Head of caudate nucleus (tissue), 42 donors: ENCODE results near the gene SRL.
"Not testable (repeated sequence)": the region's sequence is repeated elsewhere in the genome, so short reads cannot be mapped to it uniquely, and the experiment has no call there.

Experiments used
- DNase-seq, 42 donors: peaks; one replicate each; pipeline versions ENCODE4 v3.0.0 to v3.0.0-alpha.2; 2020 to 2021; ENCODE audit warnings: mixed read lengths in 7 of 42
- intact Hi-C: fragments of 100-400 bp; cut with DNase I; formaldehyde crosslinking; loops from one replicate; pipeline ENCODE4 v1.15.0; 2022

The SRL gene

DNA sequence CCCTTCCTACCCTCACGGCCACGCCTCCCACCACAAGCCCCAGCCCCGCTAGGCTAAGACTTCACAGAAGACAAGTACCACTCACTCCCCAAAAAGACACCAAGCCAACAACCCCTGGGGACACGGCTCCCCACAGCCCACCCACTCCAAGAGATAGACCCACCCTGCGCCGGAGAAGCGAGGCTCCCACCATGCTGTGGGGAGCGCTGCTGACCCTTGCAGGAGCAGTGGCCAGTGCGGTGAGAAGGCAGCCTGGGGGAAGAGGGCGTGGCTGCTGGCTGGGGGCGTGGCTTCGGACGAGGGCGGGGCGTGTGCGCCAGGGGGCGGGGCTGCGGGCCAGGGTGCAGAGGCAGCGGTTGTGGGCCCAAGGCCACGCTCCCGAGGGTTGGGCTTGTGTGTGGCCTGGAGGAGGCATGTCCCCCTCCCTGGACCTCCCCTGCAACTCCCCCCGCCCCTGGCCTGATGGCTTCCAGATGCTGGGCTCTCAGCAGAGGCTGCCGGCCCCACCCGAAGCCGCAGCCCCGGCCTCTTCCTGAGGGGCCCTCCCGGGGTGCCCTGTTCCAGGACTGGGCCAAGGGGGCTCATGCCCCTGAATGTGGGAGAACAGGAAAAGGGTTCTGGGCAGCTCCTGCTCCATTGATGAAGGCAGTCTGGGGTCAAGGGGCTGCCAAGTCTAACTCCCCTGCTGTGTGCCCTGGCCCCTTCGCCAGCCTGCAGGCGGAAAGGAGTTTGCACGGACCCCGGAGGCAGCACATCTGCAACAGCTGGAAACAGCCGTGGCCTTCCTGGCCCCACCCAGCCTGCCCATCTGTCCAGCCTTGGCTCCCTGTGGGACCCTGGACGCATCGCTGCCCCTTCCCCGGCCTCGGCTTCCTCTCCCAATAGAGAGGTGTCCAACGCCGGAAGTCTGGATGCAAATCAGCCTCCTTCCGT lies 21.9 kb upstream of the SRL start:
- intact Hi-C loops = no loop called here
- no peak for DNase-seq

DNA sequence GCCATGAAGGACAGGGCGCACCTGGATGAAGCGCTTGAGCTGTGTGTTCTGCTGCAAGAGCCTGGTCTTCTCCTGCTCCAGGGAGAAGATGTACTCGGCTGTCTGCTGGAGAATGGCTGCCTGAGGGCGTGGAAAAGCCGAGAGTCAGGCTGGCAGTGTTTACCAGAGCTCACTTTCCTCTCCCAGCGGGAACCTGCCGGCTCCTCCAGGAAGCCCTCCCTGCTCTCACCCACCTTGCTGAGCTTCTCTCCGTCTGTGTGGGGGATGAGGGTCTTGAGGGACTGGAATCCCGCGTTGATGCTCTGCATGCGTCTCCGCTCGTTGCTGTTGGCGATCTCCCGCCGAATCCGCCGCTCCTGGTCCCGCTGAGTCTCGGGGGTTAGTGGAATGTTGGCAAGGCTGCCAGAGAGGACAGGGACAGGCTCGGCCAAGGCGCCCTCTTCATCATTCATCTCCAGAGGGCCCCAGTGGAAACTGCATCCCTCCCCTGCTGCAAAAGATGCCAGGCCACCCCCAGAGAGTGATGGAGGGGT lies 20.5 kb upstream of the SRL start:
- intact Hi-C loops = no loop called here
- DNase-seq = no peak

DNA sequence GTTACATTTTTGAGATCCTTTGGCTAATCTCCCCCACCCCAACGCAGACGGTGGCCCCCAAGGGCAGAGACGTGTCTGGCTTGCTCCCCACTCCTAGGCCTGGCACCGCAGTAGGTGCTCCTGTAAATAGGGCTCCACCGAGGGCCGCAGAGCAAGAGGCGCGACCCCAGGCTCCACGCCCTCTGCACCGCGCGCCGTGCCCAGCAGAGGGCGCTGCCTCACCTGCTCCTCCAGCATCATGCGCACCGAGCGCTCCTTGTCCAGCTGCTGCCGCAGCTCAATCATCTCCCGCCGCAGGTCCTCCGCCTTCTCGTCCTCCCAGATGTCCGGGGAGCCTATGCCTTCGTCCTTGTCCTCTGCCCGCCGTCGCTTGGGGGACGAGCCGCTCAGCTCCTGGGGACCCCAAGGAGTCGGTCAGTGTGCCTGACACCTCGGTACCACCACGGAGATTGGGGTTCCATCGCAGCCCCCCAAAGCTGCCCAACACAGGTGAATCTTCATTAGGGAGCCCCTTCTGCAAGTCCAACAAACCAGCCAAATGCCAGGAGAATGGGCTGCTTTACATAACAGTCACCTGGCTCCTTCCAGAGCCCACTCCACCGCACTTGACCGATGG lies 19.8 kb upstream of the SRL start:
- DNase-seq = peak in 2 of 42 donors; percentile 19 to 44
- intact Hi-C loops = no loop called here

DNA sequence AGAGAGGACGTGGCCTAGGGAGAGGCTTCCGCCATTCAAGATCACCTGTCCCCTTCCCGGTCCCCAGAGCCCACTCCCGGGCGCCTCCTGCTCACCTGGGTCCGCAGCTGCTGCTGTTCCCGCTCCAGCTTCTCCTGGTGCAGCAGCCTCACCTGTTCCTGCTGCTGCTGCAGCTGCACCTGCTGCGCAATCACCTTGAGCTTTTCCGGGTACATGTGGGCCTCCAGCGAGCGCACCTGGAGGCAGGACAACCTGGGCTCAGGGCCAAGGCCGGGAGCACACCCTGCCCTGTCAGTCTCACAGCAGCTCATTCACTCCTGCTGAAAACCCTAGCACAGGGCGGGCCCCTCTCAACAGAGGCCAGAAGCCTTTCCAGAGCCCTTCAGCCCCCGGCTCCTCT lies 18.5 kb upstream of the SRL start:
- intact Hi-C loops = no loop called here
- no peak for DNase-seq

DNA sequence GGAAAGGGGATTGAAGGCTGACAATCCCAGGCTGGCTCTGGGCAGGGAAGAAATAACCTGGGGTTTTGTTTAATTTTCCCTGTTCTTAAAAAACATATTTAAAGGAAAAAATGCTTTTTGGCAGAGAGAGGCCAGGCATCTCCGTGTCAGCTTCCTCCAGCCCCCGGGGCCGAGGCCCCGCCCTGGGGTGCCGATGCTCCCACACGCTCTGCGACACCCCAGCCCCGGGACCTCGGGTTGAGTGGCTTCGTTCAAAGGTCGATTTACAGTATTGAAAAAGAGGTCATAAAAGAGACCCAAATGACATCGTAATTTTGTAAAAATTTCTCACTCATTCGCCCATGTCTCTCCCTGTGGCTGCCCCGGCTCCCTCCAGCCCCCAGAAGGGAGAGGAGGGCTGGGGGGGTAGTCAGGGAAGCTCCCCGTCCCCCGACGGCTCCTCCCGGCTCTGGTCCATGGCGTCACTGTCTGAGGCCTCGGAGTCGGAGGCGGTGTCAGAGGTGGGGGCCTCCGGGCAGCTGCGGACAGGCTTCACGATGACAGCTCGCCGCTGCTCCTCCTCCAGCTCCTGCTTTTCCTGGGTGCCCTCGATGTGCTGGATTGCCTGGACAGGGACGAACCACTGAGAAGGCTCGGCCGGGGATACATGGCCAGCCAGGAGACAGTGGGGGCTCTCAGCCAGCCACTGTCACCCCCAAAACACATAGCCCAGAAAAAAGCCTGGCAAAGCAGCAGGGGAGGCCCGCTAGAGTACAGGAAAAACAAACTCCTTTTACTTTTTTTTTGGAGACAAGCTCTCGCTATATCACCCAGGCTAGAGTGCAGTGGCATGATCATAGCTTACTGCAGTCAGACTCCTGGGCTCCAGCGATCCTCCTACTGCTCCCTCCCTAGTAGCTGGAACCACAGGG lies 16.0 kb upstream of the SRL start:
- intact Hi-C loops = loop anchor here (10.0 kb wide), 1 partner anchor 73 kb away; no protein-coding TSS in a partner anchor
- no peak for DNase-seq

DNA sequence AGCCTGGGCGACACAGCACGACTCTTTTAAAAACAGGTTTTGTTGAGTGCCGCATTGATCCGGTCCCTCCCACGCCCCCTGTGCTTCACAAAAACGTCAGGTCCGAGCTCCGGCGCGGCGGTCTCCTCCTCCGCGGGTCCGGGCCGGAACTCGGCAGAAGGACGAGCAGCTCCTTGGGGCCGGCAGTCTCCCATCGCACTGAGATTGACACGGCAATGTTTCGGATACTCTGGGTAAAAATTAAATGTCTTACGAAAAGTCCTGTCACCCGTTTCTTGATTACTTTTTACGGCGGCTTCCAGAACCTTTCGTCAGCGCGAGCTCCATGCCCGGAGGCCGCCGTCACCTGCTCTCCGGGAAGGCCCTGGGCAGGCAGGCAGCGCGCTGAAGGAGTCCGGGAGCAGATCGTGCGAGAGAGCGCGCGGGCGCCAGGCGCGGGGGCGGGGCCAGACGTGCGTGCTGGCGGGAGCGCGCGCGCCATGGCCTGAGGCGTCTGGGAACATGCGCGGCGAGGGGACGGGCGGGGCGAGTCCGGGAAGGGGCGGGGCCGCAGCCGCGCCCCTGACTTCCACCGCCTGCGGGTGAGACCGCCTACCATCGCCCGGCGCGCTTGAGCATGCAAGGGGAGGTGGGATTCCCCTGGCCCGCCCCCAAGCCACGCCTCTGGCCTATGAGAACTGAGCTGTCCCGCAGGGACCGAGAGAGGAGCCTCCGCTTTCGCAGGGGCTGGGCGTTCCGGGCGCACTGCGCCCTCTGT lies 11.7 kb upstream of the SRL start:
- peak; percentile 95 to 100 (median 98) for DNase-seq
- intact Hi-C loops = loop anchor here (5.0 to 10.0 kb wide), 2 partner anchors 69 to 136 kb away; partner anchors contain the start of gene ADCY9

DNA sequence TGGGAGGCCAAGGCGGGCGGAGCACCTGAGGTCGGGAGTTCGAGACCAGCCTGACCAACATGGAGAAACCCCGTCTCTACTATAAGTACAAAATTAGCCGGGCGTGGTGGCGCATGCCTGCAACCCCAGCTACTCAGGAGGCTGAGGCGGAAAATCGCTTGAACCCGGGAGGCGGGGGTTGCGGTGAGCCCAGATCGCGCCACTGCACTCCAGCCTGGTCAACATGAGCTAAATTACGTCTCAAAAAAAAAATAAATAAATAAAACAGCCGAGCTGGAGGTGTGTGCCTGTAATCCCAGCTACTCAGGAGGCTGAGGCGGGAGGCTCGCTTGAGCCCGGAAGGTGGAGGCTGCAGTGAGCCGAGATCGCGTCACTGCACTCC lies 11.1 kb upstream of the SRL start:
- not testable (repeated sequence) for DNase-seq
- intact Hi-C loops = loop anchor here (5.0 to 10.0 kb wide), 2 partner anchors 68 to 136 kb away; partner anchors contain the start of gene ADCY9

DNA sequence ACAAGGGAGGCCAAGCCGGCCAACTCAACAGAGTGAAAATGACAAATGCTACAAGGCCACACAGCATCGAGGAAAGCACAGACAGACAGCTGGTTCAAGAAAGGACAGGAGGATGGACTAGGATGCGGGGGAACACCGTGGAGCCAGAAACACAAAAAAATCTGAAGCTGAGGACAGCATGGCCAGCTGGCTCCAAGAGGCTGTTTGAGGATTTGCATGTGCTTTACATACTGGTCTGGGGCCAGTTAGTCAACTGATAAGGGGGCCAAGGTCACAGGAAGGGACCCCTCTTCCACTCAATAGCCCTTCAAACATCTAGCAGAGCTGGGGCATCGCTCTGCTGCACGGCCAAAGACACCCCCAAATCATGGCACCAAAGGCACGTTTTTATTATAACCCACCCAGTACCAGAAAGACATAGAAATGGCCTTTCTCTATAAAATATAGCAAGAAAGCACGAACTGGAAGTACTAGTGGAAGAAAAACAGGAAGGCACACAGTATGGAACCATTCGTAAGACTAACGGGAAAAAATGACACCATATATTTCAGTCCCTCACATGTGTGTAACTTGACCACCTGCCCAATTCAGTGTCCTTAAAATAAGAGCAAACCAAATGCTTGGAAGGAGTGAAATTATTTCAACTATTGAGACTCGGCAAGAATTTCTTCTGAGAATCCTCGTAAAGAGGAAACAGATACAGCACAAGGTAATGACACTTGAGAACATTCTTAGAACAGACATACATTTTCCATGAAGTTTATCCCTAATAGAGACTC lies 7.8 kb upstream of the SRL start:
- DNase-seq = no peak
- intact Hi-C loops = loop anchor here (5.0 to 10.0 kb wide), 2 partner anchors 65 to 132 kb away; partner anchors contain the start of gene ADCY9

DNA sequence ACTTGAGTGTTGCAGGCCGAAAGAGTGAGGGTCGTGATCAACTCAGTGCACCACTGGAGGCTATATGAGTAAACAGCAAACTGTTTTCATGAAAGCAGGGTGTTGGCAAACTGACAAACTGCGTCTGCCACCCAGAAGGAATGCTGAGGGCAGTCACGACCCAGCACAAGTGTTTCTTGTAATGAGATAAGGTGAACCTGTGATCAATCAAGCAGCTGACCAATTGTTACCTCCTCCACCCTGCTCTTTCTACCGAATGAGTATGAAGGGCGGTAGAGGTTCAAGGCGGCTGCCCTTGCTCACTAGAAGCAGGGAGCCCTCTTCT lies 5.5 kb upstream of the SRL start:
- intact Hi-C loops = no loop called here
- no peak for DNase-seq

DNA sequence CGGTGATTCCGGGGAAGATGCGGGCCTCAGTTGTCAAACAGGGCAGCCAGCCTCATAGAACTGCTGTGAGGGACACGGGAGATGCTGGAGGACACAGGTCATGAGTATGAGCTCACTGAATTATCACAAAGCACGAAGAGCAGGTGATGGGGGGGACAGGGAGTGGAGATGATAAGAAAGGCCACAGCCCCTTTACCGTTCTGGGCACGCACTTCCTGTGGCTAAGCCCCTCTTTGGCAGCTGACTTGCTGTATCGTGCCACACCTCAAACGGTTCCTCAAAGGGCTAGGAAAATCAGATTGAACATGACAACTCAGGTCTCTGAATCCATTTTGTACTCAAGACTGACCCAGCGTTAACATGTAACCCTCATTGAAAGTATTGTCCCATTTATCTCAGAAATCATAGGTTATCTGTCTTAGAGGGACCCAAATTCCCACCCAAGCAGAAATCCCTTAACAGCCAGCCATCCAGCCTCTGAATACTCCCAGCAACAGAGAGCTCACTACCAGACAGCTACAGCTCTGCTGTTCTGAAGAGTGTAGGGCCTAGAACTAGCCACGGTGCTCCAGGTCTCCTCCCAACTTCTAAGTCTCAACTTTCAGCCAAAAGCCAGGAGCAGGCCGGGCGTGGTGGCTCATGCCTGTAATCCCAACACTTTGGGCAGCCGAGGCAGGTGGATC lies 5.0 kb upstream of the SRL start:
- DNase-seq = no peak
- intact Hi-C loops = no loop called here

DNA sequence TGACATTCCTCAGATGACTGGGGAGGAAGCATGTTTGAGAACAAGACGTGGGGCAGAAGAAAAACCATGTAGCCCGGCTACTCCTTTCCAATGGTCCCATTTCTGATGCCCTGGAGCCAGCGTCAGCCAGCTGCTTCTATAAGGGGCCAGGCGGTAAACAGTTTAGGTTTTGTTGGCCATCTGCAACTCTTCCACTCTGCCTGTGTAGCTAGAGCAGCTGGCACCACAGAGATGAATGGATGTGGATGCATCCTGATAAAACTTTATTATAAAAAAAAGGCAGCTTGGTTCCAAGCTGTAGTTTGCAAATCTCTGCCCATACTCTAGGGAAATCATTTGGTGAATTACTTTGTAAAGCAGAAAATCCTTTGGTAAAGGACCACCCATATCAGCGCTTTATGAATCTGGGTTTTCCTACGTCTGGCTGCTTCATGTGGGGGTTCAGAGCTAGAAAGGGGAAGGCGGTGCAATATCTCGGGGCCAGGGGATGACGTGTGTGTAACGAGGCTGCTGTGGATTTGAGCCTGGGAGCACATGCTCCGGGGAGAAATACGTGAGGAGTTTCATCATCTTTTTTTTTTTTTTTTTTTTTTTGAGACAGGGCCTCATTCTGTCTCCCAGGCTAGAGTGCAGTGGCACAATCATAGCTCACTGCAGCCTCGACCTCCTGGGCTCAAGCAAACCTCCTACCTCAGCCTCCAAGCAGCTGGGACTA lies 3.4 kb upstream of the SRL start:
- no peak for DNase-seq
- intact Hi-C loops = no loop called here

DNA sequence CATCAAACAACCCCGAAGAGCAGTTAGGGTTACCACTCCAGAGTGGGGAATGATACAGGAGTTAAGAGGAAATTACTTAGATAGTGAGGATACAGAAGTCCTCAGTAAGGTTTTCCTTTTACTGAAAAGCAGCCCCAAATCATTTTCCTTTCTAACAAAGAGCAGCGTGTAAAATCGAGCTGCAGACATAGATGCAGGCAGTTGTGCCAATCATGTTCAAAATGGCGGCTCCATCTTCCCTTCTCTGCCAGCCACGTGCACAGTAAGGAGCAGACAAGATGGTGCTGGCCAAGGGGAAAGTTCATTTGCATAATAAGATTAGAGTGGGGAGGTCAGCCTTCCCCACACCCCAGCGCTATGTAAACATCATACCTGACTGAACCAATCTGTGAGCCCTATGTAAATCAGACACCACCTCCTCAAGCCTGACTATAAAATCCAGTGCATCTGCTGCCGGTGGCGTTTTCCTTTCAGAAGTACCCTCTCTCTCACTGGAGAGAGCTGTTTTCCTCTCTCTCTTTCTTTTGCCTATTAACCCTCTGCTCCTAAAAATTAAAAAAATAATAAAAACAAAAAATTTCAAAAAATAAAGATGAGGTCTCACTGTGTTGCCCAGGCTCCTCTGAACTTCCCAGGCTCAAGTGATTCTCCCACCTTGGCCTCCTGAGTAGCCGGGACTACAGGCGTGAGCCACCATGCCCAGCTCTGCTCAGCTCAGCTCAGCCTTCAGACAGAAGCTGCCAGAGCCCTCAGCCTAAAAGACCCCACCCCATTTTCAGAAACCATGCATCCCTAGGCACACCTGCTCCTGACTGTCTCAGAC lies 2.6 kb upstream of the SRL start:
- intact Hi-C loops = no loop called here
- no peak for DNase-seq

DNA sequence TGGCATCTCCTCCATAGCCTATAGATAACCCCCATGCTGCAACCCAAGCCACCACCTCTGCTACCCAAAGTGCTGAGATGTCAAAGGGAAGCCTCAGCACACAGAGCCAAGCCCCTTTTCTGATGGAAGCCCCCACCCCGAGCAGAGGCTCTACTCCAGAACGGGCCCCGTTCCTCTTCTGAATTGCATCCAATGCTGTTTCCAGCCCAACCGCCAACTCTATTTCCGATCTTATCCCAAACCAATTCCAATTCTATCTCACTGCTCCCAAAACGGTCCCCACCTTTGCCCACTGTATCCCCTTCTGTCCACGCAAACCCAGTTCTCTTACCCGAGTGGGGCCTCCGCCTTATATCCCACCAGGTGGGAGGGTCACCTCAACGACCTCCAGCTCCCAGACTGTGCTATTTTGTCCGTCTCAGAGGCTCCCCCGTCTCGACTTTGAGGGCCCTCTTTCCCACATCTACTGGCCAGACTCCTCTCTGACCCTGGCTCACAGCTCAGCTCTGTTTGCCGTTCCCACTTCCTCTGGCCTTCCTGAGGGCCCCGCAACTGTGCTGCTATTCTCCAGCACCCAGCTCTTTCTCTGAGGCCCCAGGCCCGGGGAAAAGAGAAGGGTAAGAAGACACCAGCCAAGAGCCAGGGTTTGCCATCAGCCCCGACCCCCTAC lies 487 bp downstream of the SRL start:
- no peak for DNase-seq
- intact Hi-C loops = no loop called here

DNA sequence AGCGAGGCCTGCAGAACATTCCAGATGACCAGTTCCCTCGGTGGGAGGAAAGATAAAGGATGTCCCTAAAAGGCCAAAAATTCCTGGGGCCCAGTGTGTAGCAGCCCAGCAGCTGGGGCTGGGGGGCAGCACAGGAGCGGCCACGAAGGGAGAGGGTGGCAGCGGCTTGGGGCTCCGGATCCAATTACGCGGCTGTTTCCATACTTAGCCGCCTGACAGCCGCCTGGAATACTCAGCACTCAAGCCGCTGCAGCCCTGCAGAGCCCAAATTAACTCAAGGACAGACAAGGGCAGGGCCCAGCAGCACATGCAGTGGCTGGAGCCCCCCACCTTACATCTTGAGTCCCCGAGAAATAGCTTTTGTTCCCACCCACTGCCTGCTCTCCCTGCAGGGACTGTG lies 1.3 kb downstream of the SRL start:
- DNase-seq = no peak
- intact Hi-C loops = no loop called here

DNA sequence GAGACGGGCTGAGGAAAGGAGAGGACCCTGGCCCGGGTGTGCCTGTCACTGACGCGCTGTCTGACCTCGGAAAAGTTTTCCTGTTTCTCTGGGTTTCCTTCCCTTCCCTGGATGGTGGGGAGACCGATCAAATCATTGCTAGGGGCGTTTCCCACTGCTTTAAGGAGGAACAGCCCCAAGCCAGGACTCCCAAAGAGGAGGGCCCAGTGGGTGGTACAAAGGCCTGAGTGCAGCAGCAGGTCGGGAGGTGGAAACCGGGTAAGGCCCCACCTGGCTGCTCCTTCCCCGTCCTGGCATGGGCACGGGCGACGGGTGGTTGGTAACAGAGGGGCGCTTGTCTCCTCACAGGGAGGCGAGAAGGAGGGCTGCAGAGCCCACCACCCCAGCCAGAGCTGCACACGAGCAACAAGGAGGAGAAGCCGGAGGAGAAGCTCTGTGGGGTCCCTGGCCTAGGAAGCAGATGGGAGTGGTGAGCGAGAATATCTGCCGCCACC lies 2.2 kb downstream of the SRL start:
- intact Hi-C loops = no loop called here
- DNase-seq = no peak
